NCI-H146 (cell line): ENCODE results near the gene TACO1.

ENCODE experiments used
- DNase-seq: peaks from one replicate; lab custom pipeline; 2025; lab: John Stamatoyannopoulos, UW

The TACO1 gene

GRCh38 chr17:63601439-63602371, 1.0 kb downstream of the TACO1 start:
- DNase-seq, result no peak

DNA sequence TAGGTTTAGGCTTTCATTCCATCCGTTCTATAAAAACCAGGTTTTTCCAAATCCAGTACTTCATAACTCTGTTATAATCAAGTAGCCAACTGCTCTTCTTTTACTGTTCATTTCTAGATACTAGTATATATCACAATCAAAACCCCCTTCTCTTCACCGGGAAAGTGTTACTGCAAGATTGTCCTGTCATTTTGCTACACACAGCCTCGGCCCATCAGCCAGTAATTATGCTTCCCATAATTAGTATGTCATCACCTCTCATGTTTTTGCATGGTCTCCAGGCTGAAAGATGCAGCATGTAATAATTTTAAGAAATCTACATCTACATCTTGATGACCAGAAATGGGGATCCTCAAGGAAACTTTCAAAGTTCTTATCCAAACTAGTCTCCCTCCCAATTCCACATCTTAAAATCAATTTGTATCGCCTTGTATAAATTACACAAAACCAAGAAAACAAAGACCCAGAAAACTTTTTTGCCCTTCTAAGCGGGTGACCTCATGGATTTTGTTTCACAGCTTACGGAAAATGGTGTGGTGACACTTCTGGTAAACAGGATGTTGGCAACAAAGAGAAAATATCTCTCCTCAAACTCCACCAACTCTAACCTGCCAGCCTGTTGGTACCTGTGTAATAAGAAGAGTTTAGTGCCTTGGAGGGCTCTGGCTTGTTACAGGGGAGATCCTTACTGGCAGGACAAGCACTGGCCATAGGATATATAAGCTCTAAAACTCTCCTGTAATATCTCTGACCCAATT, 9.3 kb downstream of the TACO1 start:
- DNase-seq, result no peak

DNA sequence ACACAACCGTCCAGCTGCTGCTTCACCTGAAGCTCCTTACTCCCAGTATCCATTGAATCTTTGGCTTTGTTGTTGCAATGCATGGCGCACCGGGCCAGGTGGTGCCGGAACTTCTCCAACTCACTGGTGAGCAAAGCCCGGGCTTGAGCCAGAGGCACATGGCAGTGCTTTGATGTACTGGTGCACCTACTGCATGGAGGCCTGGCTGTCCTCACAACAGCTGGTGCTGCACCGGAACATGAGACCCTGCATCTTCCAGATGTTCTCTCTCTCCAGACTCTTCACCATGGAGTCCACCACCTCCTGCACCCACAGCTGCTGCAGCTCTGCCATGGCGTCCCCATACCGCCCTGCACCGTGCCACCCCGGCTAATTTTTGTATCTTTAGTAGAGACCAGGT, 10.2 kb downstream of the TACO1 start:
- no peak for DNase-seq

DNA sequence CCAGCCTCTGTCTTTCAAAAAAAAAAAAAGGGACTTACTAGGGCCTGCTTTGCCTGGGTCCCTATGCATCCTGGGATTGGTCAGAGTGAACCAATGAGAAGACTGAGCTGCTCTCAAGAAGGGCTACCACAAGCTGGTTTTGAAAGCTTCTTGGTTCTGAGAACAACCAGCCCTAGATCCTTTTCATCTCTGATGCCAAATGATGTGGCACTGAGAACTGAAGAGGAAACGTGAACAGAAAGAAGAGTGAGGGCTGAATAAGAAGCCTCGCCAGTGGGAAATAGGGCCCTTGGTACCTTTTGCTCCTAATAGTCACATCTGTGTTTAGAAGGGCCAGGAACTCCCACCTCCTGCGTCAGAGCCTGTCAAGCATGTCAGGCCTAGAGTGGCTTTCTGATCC, 10.7 kb downstream of the TACO1 start:
- no peak for DNase-seq

DNA sequence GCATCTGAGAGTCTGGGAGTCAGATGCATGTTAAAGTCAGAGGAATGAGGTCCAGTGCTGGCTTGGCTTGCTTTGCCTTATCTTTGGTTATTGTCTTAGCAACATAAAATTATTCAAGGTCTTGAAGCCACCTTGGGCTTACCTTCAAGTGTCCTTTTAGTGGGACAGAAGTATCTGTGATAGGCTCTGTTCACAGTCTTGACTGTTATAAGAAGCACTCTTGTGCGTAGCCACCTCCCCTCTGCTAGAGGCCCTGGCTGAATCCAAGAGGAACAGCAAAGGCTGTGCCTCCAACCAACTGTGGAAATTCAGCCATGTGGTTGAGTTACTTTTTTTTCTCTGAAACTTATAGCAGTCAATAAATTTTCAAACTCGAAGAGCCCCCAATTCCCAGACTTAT, 13.0 kb downstream of the TACO1 start:
- DNase-seq, result no peak

DNA sequence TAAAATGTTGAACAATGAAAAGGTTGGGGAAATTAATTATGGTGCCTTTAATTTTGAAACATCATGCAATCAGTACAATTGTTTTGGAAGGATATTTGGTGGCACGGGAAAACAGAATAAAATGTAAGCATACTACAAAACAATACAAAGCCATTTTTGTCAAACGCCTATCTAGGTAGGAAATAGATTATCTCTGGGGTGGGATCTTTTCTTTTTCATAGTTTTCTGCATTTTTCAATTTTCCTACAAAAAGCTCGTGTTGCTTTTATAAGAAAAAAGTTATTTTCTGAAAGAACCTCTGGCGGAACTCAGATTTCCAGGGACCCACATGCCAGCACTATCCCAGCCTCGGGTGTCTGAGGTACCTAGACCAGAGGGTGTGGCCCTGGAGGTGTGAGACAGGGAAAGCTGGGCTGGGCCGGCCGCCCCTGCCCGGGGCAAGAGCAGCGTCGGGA, 20.6 kb downstream of the TACO1 start:
- no peak for DNase-seq

DNA sequence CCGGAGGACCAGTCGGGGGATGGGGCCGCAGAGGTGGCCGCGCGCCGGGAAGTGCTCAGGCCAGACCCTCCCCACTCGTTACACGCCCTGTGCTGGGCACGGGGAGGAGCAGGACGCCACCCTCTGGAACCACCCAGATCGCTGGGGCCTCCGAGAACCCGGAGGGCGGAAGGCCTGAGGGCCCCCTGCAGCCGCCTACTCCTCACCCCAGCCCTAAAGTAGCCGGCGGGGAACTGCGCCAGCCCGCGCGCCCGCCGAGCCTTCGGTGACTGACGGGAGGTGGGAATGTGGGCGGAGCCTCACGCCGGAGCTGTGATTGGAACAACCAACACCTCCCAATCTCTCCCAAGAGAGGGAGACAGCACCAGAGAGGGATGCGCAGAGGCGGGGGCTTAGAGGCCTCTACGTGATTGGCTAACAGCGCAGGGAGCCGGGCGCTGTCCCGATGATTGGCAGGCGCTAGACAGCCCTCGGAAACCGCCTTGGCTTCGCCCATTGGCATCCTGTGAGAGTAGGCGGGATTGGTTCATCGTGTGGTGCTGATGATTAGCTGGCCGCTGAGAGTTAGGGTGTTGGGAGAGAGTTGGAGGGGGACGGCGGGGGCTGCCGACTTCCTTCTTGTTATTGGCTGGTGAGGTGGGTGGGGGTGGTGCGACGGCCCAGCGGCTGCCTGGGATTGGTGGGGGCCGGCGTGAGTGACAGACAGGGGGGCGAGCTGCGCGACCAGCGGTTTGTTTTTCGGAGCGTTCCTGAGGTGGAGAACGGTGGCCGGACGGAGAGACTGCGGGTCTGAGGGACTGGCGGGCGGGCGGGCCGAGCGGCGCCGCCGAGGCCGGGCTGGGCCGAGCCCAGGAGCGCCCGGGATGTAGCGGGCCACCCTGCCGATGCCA, 21.2 kb downstream of the TACO1 start, which contains the start of gene MAP3K3:
Gene MAP3K3, plus strand, starts transcription at position 734 of the 890 bp plus-strand sequence. CDS start 343 bp downstream, outside the sequence.
- DNase-seq, result peak; percentile 100

GRCh38 chr17:63622574-63623390, 22.1 kb downstream of the TACO1 start:
- DNase-seq, result peak; percentile 59

DNA sequence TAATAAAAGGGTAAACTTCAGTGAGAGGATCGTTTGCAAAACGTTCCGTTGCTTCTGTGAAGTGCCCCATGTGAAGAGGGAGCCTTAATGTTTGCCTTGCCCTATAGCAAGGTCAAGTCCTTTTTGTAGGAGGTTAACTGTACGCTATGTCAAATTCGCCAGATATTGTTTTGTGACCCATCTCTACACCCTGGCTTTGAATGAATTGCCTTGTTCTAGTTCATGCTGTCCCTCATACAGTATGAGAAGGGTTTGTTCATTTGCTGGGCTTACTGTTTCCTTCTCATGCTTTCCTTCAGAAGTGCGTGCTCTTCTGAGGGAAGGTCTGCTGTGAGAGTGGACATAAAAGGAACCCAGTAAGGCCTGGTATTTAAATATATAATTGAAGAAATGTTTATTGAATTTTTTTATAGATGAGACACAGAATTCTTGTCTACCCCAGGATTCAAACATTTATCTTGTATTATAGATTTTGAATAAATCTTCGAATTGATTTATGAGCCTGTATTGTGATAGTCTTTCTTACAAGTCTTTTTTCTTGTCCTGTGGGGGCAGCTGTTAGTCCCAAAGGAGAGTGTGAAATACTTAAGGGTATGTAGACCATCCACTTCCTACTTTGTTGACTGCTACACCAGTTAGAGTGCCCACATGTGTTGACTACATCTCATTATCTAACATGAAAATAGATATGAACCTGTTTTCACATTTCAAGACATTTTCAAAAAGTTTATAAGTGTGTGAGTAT, 23.3 kb downstream of the TACO1 start:
- no peak for DNase-seq

DNA sequence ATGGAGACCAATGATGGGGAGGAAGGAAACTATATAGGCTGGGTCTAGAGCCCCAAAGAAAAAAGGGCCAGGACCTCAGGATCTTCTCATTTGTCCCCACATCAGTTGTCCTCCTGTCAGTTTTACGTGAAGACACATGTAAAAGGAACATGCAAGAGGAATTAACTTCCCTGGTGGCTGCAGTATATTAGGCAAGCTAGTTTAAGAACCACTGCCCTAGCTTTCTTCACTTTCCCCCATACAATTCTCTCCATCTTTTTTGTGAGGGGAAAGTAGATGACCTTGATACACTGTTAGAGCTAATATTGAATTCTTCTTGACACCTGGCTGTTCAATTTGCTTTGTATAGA, 23.8 kb downstream of the TACO1 start:
- DNase-seq, result no peak

- DNase-seq, result no peak
Measured at GRCh38 chr17:63626551-63627180, 26.0 kb downstream of the TACO1 start.

DNA sequence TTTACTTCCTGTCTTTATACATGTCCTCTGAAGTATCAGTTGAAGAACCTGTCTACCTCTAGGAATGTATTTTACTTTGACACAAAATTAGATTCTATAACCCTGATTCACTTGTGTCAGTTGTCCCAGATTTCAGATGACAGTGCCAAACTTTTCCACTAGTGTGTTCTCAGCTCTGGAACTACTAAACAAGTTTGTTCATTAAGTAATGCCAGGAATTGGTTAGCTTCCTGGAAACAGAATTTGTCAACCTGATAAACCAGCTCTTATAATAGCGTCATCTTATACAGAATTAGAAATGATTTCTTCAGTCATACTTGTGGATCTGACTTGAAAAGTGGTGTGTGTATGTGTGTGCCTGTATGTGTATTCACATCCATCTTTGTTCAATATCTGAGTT, 28.9 kb downstream of the TACO1 start:
- no peak for DNase-seq

- DNase-seq, result no peak
Measured at GRCh38 chr17:63631062-63631461, 30.4 kb downstream of the TACO1 start.

DNA sequence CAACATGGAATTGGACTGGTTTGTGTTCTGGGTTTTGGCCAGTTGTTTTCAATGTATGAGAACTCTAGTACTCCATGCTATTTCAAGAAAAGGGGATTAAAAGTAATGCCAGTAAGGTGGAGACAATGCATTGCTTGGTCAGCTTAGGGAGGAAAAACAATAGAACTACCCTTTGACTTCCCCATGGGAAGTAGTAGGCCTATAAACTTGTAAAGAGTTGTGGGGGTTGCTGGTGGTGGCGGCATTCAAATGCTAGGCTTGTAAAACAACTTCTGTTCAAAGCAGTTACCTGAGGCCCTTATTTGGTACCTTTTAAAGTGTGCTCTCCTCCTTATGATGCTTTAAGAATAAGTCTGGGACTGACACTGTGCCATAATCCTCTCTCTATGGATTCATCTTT, 30.9 kb downstream of the TACO1 start:
- no peak for DNase-seq

DNA sequence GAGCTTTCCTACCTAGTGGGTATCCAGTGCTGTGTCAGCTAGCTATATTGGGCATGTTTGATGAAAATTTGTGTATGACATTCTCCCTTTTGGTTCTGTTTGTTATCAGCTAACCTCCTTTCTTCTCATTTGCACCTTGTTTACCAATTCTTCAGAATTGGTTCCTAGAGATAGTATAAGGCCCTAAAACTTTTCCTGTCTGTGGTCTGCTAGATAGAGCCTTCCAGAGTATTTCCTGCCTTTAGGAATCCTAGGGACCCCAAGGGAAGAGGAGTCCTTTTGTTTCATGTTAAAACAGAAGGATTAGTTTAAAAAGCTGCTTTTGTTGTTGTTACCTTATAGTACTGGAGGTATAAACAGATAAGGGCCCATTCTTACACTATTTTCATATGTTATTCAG, 33.0 kb downstream of the TACO1 start:
- DNase-seq, result no peak

DNA sequence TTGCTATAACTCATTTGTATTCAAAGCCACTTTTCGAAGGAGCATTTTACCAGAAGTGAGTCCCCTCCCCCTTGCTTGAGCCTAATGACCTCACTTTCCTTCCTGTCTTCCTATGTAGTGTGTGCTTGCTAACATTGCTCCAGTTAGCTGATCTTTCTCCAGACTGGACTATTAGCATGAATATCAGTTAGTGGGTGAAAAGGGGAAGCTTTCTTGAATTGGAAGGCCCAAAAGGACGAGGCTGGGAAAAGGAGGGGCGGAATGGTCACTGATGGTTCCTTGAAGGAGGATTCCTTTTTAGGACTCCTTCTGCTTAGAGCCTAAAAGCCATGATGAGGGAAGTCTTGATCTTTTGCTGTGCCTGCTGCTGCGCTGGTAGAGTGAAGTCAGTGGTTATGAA, 33.5 kb downstream of the TACO1 start:
- DNase-seq, result no peak

- DNase-seq, result no peak
Measured at GRCh38 chr17:63634816-63635215, 34.1 kb downstream of the TACO1 start.

DNA sequence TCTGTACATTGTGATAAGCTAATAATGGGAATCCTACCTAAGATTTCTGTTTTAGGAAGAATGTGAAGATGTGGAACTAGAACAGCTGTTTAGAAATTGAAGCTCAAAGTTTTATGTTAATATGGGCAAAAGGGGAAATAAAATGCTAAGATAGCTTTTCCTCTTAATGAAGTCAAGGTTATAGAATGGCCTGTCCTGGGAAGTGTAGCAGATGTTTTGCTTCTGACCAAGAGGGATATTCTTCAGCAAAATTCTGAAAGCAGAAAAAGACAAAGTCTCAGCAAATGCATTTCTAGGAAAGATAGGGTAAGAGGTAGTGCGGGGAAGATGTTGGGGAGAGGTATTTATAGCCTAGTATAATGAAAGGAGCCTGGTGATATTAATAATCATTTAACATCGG, 34.6 kb downstream of the TACO1 start:
- DNase-seq, result no peak

GRCh38 chr17:63635787-63636186, 35.1 kb downstream of the TACO1 start:
- DNase-seq, result no peak

DNA sequence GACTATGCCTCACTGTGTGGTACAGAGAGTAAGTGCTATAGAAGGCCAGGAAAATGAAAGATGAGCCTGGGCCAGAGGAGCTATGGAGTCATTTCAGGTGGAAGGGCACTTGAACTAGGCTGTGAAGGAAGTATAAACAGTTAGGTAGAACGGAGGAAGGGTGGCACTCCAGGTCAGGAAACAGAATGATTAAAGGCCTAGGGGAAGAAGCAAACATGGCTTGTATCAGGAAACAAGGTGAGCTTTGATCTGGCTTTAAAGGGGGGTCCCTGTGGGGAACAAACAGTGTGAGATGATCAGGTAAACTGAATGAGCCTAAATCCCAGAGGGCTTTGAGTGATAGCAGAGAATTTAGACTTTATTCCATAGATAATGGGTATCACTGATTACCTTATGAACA, 38.4 kb downstream of the TACO1 start:
- no peak for DNase-seq
